Measurements from ENCODE around the gene ARNT2. TPM values are rescaled to one million over a fixed set of nuclear protein-coding genes. Genes with fewer than 3 reads are reported as not detected.
"Not testable (repeated sequence)": the region's sequence is repeated elsewhere in the genome, so short reads cannot be mapped to it uniquely, and the experiment has no call there.

Gene ARNT2
- total and polyA plus RNA-seq, 12 donors, result 2.0 to 6.4 (median 3.5) TPM

GRCh38 chr15:80389370-80389769 is 14.8 kb upstream of the ARNT2 start:
- no peak for DNase-seq
- H3K4me3 ChIP-seq, result no peak overlapping the region
- no peaks in the 10 kb centered on the region for H3K36me3 ChIP-seq (replicated peaks in 1 of 2)
- TF ChIP-seq POLR2A (IDR thresholded peaks at IDR 0.05) (no peak), CTCF (IDR thresholded peaks at IDR 0.05) (no peak)
- no peaks in the 10 kb centered on the region for H3K9me3 ChIP-seq (replicated peaks in 1 of 3)
- no peaks in the 10 kb centered on the region for H3K27me3 ChIP-seq
- intact Hi-C loops (cut with DNase I), result loop anchor here in 1 of 2 donors (10.0 kb wide), 1 partner anchor 625 kb away; no protein-coding TSS in a partner anchor
- no peak overlapping the region for H3K27ac ChIP-seq
- WGBS, 4 donors, result 71 to 95% (median 85%) methylated on average over 1 of the region's 1 CpG
- no peaks in the 10 kb centered on the region for H3K4me1 ChIP-seq (replicated peaks in 1 of 2)

DNA sequence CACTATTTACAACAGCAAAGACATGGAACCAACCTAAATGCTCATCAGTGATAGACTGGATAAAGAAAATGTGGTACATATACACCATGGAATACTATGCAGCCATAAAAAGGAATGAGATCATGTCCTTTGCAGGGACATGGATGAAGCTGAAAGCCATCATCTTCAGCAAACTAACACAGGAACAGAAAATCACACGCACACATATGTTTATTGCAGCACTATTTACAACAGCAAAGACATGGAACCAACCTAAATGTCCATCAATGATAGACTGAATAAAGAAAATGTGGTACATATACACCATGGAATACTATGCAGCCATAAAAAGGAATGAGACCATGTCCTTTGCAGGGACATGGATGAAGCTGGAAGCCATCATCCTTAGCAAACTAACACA is 13.2 kb upstream of the ARNT2 start:
- H3K4me1 ChIP-seq (replicated peaks in 1 of 2); DNase-seq; H3K9me3 ChIP-seq (replicated peaks in 1 of 3); H3K27me3 ChIP-seq; H3K4me3 ChIP-seq; H3K36me3 ChIP-seq (replicated peaks in 1 of 2); intact Hi-C loops (cut with DNase I); H3K27ac ChIP-seq: not testable (repeated sequence)
- WGBS, 4 donors, result 89 to 95% (median 92%) methylated on average over 1 of the region's 1 CpG

DNA sequence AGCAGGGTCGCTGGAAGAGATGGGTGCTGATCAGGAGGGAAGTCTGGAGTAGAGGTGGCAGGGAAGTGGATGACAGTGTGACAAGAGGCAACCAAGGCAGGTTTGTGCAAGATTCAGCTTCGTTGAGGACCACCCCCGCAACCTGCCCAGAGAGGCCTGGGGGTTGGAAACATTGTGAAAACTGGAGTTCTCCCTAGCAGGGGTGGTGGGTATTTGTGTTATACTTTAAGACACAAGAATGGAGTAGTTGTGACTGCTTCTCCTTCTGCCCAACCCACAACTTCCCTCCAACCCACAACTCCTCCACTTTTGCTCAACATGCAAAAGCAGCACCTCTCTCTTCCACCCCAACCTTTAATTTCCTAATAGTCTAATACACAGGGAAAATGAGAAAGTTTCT is 8.6 kb upstream of the ARNT2 start:
- Histone ChIP-seq H3K4me3 (no peak overlapping the region), H3K4me1 (replicated peaks in 1 of 2) (no peaks in the 10 kb centered on the region), H3K27ac (no peak overlapping the region), H3K36me3 (replicated peaks in 1 of 2) (no peaks in the 10 kb centered on the region), H3K9me3 (replicated peaks in 1 of 3) (no peaks in the 10 kb centered on the region), H3K27me3 (no peaks in the 10 kb centered on the region)
- no peak for DNase-seq
- intact Hi-C loops (cut with DNase I), result no loop called here
- WGBS, 4 donors, result 90 to 97% (median 91%) methylated on average over 3 of the region's 3 CpGs
- TF ChIP-seq CTCF (IDR thresholded peaks at IDR 0.05) (no peak), POLR2A (IDR thresholded peaks at IDR 0.05) (no peak)

GRCh38 chr15:80396096-80396495 is 8.1 kb upstream of the ARNT2 start:
- TF ChIP-seq CTCF (IDR thresholded peaks at IDR 0.05) (no peak), POLR2A (IDR thresholded peaks at IDR 0.05) (no peak)
- Histone ChIP-seq H3K4me3 (no peak overlapping the region), H3K27ac (no peak overlapping the region), H3K36me3 (replicated peaks in 1 of 2) (no peaks in the 10 kb centered on the region), H3K27me3 (no peaks in the 10 kb centered on the region), H3K4me1 (replicated peaks in 1 of 2) (no peaks in the 10 kb centered on the region), H3K9me3 (replicated peaks in 1 of 3) (no peaks in the 10 kb centered on the region)
- intact Hi-C loops (cut with DNase I), result no loop called here
- DNase-seq, result no peak
- 73 to 90% (median 81%) methylated on average over 7 of the region's 7 CpGs for WGBS, 4 donors

DNA sequence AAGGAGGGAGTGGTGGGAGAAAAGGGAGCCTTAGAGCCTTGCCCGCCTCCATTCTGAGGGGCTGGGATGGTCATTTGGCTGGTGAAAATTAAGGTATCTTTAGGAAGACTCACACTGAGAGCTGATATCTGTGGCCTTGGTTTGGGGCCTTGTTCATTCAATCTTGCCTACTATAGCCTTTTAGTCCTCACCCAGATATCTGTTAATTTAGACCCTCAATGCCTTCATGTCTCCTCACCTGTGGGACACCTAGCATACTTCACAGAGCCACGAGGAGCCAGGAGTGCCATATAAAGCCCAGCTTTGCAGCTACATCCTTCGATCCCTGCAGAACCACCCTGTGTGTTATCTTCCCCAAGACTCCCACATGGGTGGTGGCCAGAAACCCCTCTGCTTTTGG is 4.7 kb upstream of the ARNT2 start:
- no peak for DNase-seq
- Histone ChIP-seq H3K4me1 (replicated peaks in 1 of 2) (peaks cover 0 to under 1% of the 10 kb centered on the region in 2 donors), H3K27ac (no peak overlapping the region), H3K4me3 (no peak overlapping the region), H3K27me3 (no peaks in the 10 kb centered on the region), H3K36me3 (replicated peaks in 1 of 2) (no peaks in the 10 kb centered on the region), H3K9me3 (replicated peaks in 1 of 3) (no peaks in the 10 kb centered on the region)
- 85 to 93% (median 88%) methylated on average over 3 of the region's 3 CpGs for WGBS, 4 donors
- intact Hi-C loops (cut with DNase I), result no loop called here
- TF ChIP-seq POLR2A (IDR thresholded peaks at IDR 0.05) (no peak), CTCF (IDR thresholded peaks at IDR 0.05) (no peak)
